Measurements from ENCODE around the gene LCAT.

GRCh38 chr16:67936880-67937605 lies 6.9 kb downstream of the LCAT start:
- TF ChIP-seq EZH2 (IDR thresholded peaks at IDR 0.05; ENCODE audit: insufficient read depth, poor library complexity, severe bottlenecking): no peak
- no peak for TF ChIP-seq EZH2phosphoT487 (IDR thresholded peaks at IDR 0.05; ENCODE audit: insufficient read depth, low read depth)
